GM12878 (cell line): ENCODE results near the gene ABCA7. TPM values are rescaled to one million over a fixed set of nuclear protein-coding genes. Genes with fewer than 3 reads are reported as not detected.
A peak's percentile ranks its signal among the peaks of the same experiment; 100 is the strongest.

ENCODE experiments used
- ATAC-seq: fragments of 200-7000 bp; cut with Tn5 transposase; 3 replicates; pipeline ENCODE4 v1.9.1; 2020; ENCODE audit warnings: mild to moderate bottlenecking, moderate library complexity
- BruUV-seq: library from RNA; stranded (reverse); fragments of 400-500 nt; replicated peaks from 2 replicates; lab custom pipeline; 2021; lab: Mats Ljungman, UMichigan
- CTCF ChIA-PET: fragments of 300-600 bp; sonication (Branson Sonifier 250); formaldehyde crosslinking; extraction: SDS; loops from one replicate; lab custom pipeline; 2021; ENCODE audit warnings: inconsistent platforms; lab: Yijun Ruan, JAX
- POLR2A ChIA-PET: fragments of 350-600 bp; formaldehyde crosslinking; extraction: SDS; loops from one replicate; lab custom pipeline; 2021; ENCODE audit warnings: inconsistent platforms; lab: Charles Lee
- RAD21 ChIA-PET: fragments of 300-600 bp; sonication (Branson Sonifier 250); formaldehyde crosslinking; loops from one replicate; lab custom pipeline; 2023; ENCODE audit warnings: antibody characterized with exemption; ENCODE audit not compliant: unreplicated experiment; lab: Charles Lee
- SMC1A ChIA-PET: fragments of 300-600 bp; sonication (Branson Sonifier 250); formaldehyde crosslinking; loops from one replicate; lab custom pipeline; 2023; ENCODE audit not compliant: unreplicated experiment, uncharacterized antibody; lab: Charles Lee
- DNase-seq: peaks from one replicate; pipeline ENCODE4 v3.0.0-alpha.2; 2011; ENCODE audit warnings: low read depth, low spot score
- FAIRE-seq: peaks from 3 replicates; lab custom pipeline; 2011; peaks lifted over from hg19 to GRCh38; lab: Jason Lieb, UNC
- H2AFZ ChIP-seq: 2 replicates; pipeline ENCODE4 v1.6.0; 2011; ENCODE audit warnings: low read depth, low read length, control low read depth; ENCODE audit not compliant: control insufficient read depth
- H3K27ac ChIP-seq: 2 replicates; pipeline ENCODE4 v1.5.1; 2011; ENCODE audit warnings: control low read depth; ENCODE audit not compliant: control insufficient read depth, insufficient read depth
- H3K27me3 ChIP-seq, 2 experiments: replicated peaks in 1 of 2; 2 replicates each; pipeline versions ENCODE4 v1.6.0 to v1.6.1; 2011; ENCODE audit warnings: low read length in 1 of 2; ENCODE audit not compliant: control insufficient read depth in 2 of 2, insufficient read depth in 2 of 2
- H3K36me3 ChIP-seq, 2 experiments: 2 replicates each; pipeline ENCODE4 v1.5.1; 2011; ENCODE audit warnings: low read length in 1 of 2; ENCODE audit not compliant: control insufficient read depth in 2 of 2, insufficient read depth in 2 of 2
- H3K4me1 ChIP-seq: 2 replicates; pipeline ENCODE4 v1.6.1; 2011; ENCODE audit warnings: mild to moderate bottlenecking, low read length, moderate library complexity, mixed read lengths; ENCODE audit not compliant: control insufficient read depth, insufficient read depth
- H3K4me2 ChIP-seq: 2 replicates; pipeline ENCODE4 v1.6.0; 2011; ENCODE audit warnings: control low read depth; ENCODE audit not compliant: control insufficient read depth, insufficient read depth
- H3K4me3 ChIP-seq: fragments of 200-600 bp; sonication (generic); 2 replicates; pipeline ENCODE4 v1.5.1; 2016
- H3K79me2 ChIP-seq: 2 replicates; pipeline ENCODE4 v1.6.0; 2011; ENCODE audit warnings: low read length; ENCODE audit not compliant: control insufficient read depth, insufficient read depth
- H3K9ac ChIP-seq: 2 replicates; pipeline ENCODE4 v1.8.0; 2011; ENCODE audit warnings: low read length, control low read depth, mixed read lengths; ENCODE audit not compliant: control insufficient read depth, insufficient read depth
- H3K9me3 ChIP-seq: replicated peaks from 3 replicates; pipeline ENCODE4 v1.5.1; 2011; ENCODE audit warnings: mild to moderate bottlenecking, low read length; ENCODE audit not compliant: control insufficient read depth, insufficient read depth
- H4K20me1 ChIP-seq: 2 replicates; pipeline ENCODE4 v1.6.0; 2011; ENCODE audit not compliant: control insufficient read depth, insufficient read depth
- BCL3 ChIP-seq: IDR thresholded peaks from 2 replicates; pipeline ENCODE4 v1.6.1; 2011; ENCODE audit warnings: borderline replicate concordance, low read depth, mild to moderate bottlenecking, moderate library complexity, low read length; ENCODE audit not compliant: insufficient read depth, poor library complexity, severe bottlenecking
- BRCA1 ChIP-seq: IDR thresholded peaks from 2 replicates; pipeline ENCODE4 v1.6.1; 2011; ENCODE audit warnings: low read depth, low read length, improper control_type of control experiment
- CHD4 ChIP-seq: fragments of 200-600 bp; sonication (generic); IDR thresholded peaks from 2 replicates; pipeline ENCODE4 v1.6.1; 2016; ENCODE audit warnings: mild to moderate bottlenecking
- JUNB ChIP-seq: IDR thresholded peaks from 2 replicates; pipeline ENCODE4 v1.6.1; 2016; ENCODE audit warnings: antibody characterized with exemption, mild to moderate bottlenecking
- LARP7 ChIP-seq: fragments of 450-650 bp; IDR thresholded peaks from 2 replicates; pipeline ENCODE4 v1.6.1; 2017; ENCODE audit warnings: mild to moderate bottlenecking
- NKRF ChIP-seq: fragments of 450-650 bp; conservative IDR thresholded peaks from 2 replicates; pipeline ENCODE4 v1.6.1; 2017; ENCODE audit warnings: mild to moderate bottlenecking, moderate library complexity
- RELA ChIP-seq: fragments of 450-650 bp; IDR thresholded peaks from 2 replicates; pipeline ENCODE4 v1.8.0; 2014; ENCODE audit warnings: borderline replicate concordance; ENCODE audit not compliant: partially characterized antibody
- REST ChIP-seq: IDR thresholded peaks from 2 replicates; pipeline ENCODE4 v1.6.1; 2012; ENCODE audit warnings: mild to moderate bottlenecking, low read depth, low read length
- RUNX3 ChIP-seq: IDR thresholded peaks from 2 replicates; pipeline ENCODE4 v1.6.1; 2012; ENCODE audit warnings: low read length, inconsistent platforms
- SKIL ChIP-seq: fragments of 450-650 bp; IDR thresholded peaks from 2 replicates; pipeline ENCODE4 v1.6.1; 2017; ENCODE audit warnings: mild to moderate bottlenecking, low read depth, inconsistent platforms; ENCODE audit not compliant: poor library complexity, severe bottlenecking
- SMARCA5 ChIP-seq: fragments of 450-650 bp; IDR thresholded peaks from 2 replicates; pipeline ENCODE4 v1.6.1; 2017; ENCODE audit warnings: mild to moderate bottlenecking
- WGBS: methylation state at CpG from one replicate; pipeline ENCODE4 v1.1.6; 2016; ENCODE audit warnings: low lambda C conversion rate; ENCODE audit not compliant: insufficient replicate concordance, insufficient coverage; ENCODE audit errors: missing lambda C conversion rate; 5-methylcytosine and 5-hydroxymethylcytosine counted together
- in situ Hi-C: fragments of 300-500 bp; cut with MboI; formaldehyde crosslinking; loops from 9 replicates; pipeline ENCODE4 v1.14.3; 2018; ENCODE audit warnings: mixed read lengths
- intact Hi-C: fragments of 100-400 bp; cut with micrococcal nuclease; formaldehyde crosslinking; loops from one replicate; pipeline ENCODE4 v1.14.2; 2022; ENCODE audit not compliant: unreplicated experiment
- polyA plus RNA-seq, 11 experiments: library from polyadenylated mRNA; depleted of rRNA in 4 of 11; unstranded in 6 of 11; stranded (reverse) in 5 of 11; fragments of >200 nt; fragmentation: Nextera tagmentation in 4 of 11; fragmentation: Illumina TruSeq in 1 of 11; extraction: Ambion mirVana in 4 of 11; extraction: Trizol in 1 of 11; gene quantifications; 1 replicate in 1 of 11; 2 replicates in 10 of 11; pipeline versions ENCODE4 v1.2.1 to v1.2.3, GENCODE V29; 2011 to 2016; ENCODE audit warnings: inconsistent platforms in 2 of 11, missing spikeins in 2 of 11, low read depth in 1 of 11
- total RNA-seq, 4 experiments: library from RNA; depleted of rRNA in 3 of 4; stranded (reverse); fragments of >200 nt in 3 of 4; fragmentation: Illumina TruSeq in 1 of 4; extraction: Trizol in 1 of 4; gene quantifications; 2 replicates each; pipeline versions ENCODE4 v1.2.1 to v1.2.3, GENCODE V29; 2013 to 2021

Gene ABCA7
- total and polyA plus RNA-seq, 10 of the 15 experiments (the other 5 are each of a cell fraction or from before 2014, with no cell fraction given): 1.0 to 49.5 (median 14.8) TPM

GRCh38 chr19:1103132-1103707, 63.3 kb downstream of the ABCA7 start:
- H3K9ac ChIP-seq: peak overlapping the region; percentile 35
- TSS peak; percentile 97 for BruUV-seq
- TF ChIP-seq SMARCA5 (peak; percentile 67), RUNX3 (0 out of 2 replicates have a peak, but pooled peaks have one; percentile 28), JUNB (no peak), NKRF (peak; percentile 12; the same call in 1 of the 2 replicates), RELA (no peak), CHD4 (no peak), REST (no peak), BCL3 (no peak), SKIL (no peak), BRCA1 (no peak), LARP7 (0 out of 2 replicates have a peak, but pooled peaks have one; percentile 15)

More at GRCh38 chr19:1103132-1103707, 63.3 kb downstream of the ABCA7 start:
- intact Hi-C loops: loop anchor here (2.0 to 5.0 kb wide), 5 partner anchors 26 to 139 kb away; partner anchors contain the start of genes ATP5F1D, RNU6-2 and TMEM259
- FAIRE-seq (no peak), DNase-seq (no peak), ATAC-seq (no peak)
- no peaks in the 10 kb centered on the region for H3K27me3 ChIP-seq
- CTCF ChIA-PET: interaction anchor here (0.6 to 1.5 kb wide), 8 partner anchors 10 to 163 kb away, joined by 3 to 6 read pairs (median 3); partner anchors contain the start of gene ARHGAP45
- no peak overlapping the region for H2AFZ ChIP-seq
- no peaks in the 10 kb centered on the region; the same call in 1 of the 2 replicates for H4K20me1 ChIP-seq
- peaks cover 9% of the 10 kb centered on the region for H3K79me2 ChIP-seq
- 6% methylated on average over 17 of the region's 20 CpGs for WGBS
- RAD21 ChIA-PET: interaction anchor here (0.7 to 2.7 kb wide), 10 partner anchors 12 to 157 kb away, joined by 3 to 13 read pairs (median 3); partner anchors contain the start of gene ARHGAP45
- H3K4me1 ChIP-seq: peaks cover 39% of the 10 kb centered on the region
- H3K27ac ChIP-seq: peak overlapping the region; percentile 90
- SMC1A ChIA-PET: interaction anchor here (0.5 to 2.0 kb wide), 12 partner anchors 9 to 90 kb away, joined by 3 to 12 read pairs (median 4); partner anchors contain the start of genes ABCA7 and ARHGAP45
- no peaks in the 10 kb centered on the region; the same call in 2 of the 3 replicates for H3K9me3 ChIP-seq
- H3K4me3 ChIP-seq: no peak overlapping the region
- in situ Hi-C loops: no loop called here
- POLR2A ChIA-PET: interaction anchor here (0.5 to 4.0 kb wide), 15 partner anchors 10 to 121 kb away, joined by 3 to 45 read pairs (median 5); partner anchors contain the start of genes ARHGAP45 and CNN2
- H3K4me2 ChIP-seq: peak overlapping the region; percentile 86
- peaks cover 0 to 5% of the 10 kb centered on the region in 2 experiments; a peak in 2 of 4 replicates for H3K36me3 ChIP-seq
